ENCODE measurements around the gene PRPS1L1. TPM values are rescaled to one million over a fixed set of nuclear protein-coding genes. Genes with fewer than 3 reads are reported as not detected.

The PRPS1L1 gene
- total RNA-seq, 1 donor from 2014 or later: not detected

- peaks cover 2% of the 10 kb centered on the region for H3K9me3 Mint-ChIP-seq (ENCODE audit: unreplicated experiment)
- no peaks in the 10 kb centered on the region for H3K36me3 Mint-ChIP-seq (ENCODE audit: unreplicated experiment)
- H3K27me3 Mint-ChIP-seq (ENCODE audit: unreplicated experiment): no peaks in the 10 kb centered on the region
- no peak for DNase-seq
- no peak for TF ChIP-seq CTCF (IDR thresholded peaks at IDR 0.05; ENCODE audit: partially characterized antibody, unreplicated experiment)
- no peak overlapping the region for H3K4me3 Mint-ChIP-seq (ENCODE audit: unreplicated experiment)
- peaks cover 2% of the 10 kb centered on the region for H3K4me1 Mint-ChIP-seq (ENCODE audit: low read depth, unreplicated experiment)
- no peak overlapping the region for H3K27ac Mint-ChIP-seq (ENCODE audit: unreplicated experiment)
Measured at GRCh38 chr7:17990761-17991160, 36.9 kb downstream of the PRPS1L1 start.

- Mint-ChIP-seq H3K27me3 (ENCODE audit: unreplicated experiment) (no peaks in the 10 kb centered on the region), H3K36me3 (ENCODE audit: unreplicated experiment) (no peaks in the 10 kb centered on the region), H3K27ac (ENCODE audit: unreplicated experiment) (no peak overlapping the region), H3K4me1 (ENCODE audit: low read depth, unreplicated experiment) (peaks cover 2% of the 10 kb centered on the region), H3K4me3 (ENCODE audit: unreplicated experiment) (no peak overlapping the region), H3K9me3 (ENCODE audit: unreplicated experiment) (peaks cover 2% of the 10 kb centered on the region)
- TF ChIP-seq CTCF (IDR thresholded peaks at IDR 0.05; ENCODE audit: partially characterized antibody, unreplicated experiment): no peak
- DNase-seq: no peak
Measured at GRCh38 chr7:17989546-17989945, 38.1 kb downstream of the PRPS1L1 start.

GRCh38 chr7:17988858-17989257, 38.8 kb downstream of the PRPS1L1 start:
- H3K4me1 Mint-ChIP-seq (ENCODE audit: low read depth, unreplicated experiment): no peaks in the 10 kb centered on the region
- no peak overlapping the region for H3K4me3 Mint-ChIP-seq (ENCODE audit: unreplicated experiment)
- TF ChIP-seq CTCF (IDR thresholded peaks at IDR 0.05; ENCODE audit: partially characterized antibody, unreplicated experiment): no peak
- peaks cover 2% of the 10 kb centered on the region for H3K9me3 Mint-ChIP-seq (ENCODE audit: unreplicated experiment)
- H3K27me3 Mint-ChIP-seq (ENCODE audit: unreplicated experiment): no peaks in the 10 kb centered on the region
- no peaks in the 10 kb centered on the region for H3K36me3 Mint-ChIP-seq (ENCODE audit: unreplicated experiment)
- no peak overlapping the region for H3K27ac Mint-ChIP-seq (ENCODE audit: unreplicated experiment)
- DNase-seq: no peak

- Mint-ChIP-seq H3K27ac (ENCODE audit: unreplicated experiment) (no peak overlapping the region), H3K36me3 (ENCODE audit: unreplicated experiment) (no peaks in the 10 kb centered on the region), H3K4me3 (ENCODE audit: unreplicated experiment) (no peak overlapping the region), H3K27me3 (ENCODE audit: unreplicated experiment) (no peaks in the 10 kb centered on the region), H3K4me1 (ENCODE audit: low read depth, unreplicated experiment) (no peaks in the 10 kb centered on the region), H3K9me3 (ENCODE audit: unreplicated experiment) (peaks cover 2% of the 10 kb centered on the region)
- TF ChIP-seq CTCF (IDR thresholded peaks at IDR 0.05; ENCODE audit: partially characterized antibody, unreplicated experiment): no peak
- DNase-seq: no peak
Measured at GRCh38 chr7:17988141-17988540, 39.5 kb downstream of the PRPS1L1 start.

- Mint-ChIP-seq H3K4me1 (ENCODE audit: low read depth, unreplicated experiment) (no peaks in the 10 kb centered on the region), H3K36me3 (ENCODE audit: unreplicated experiment) (no peaks in the 10 kb centered on the region)
- TF ChIP-seq CTCF (IDR thresholded peaks at IDR 0.05; ENCODE audit: partially characterized antibody, unreplicated experiment): no peak
Measured at GRCh38 chr7:17986851-17987250, 40.8 kb downstream of the PRPS1L1 start.

More at GRCh38 chr7:17986851-17987250, 40.8 kb downstream of the PRPS1L1 start:
- Mint-ChIP-seq H3K27ac (ENCODE audit: unreplicated experiment) (no peak overlapping the region), H3K27me3 (ENCODE audit: unreplicated experiment) (peaks cover 2% of the 10 kb centered on the region), H3K4me3 (ENCODE audit: unreplicated experiment) (no peak overlapping the region), H3K9me3 (ENCODE audit: unreplicated experiment) (peaks cover 5% of the 10 kb centered on the region)
- DNase-seq: no peak

All from glutamatergic neuron (in vitro differentiated cells).